ENCODE measurements around the gene CEL. TPM values are rescaled to one million over a fixed set of nuclear protein-coding genes. Genes with fewer than 3 reads are reported as not detected.
A peak's percentile ranks its signal among the peaks of the same experiment; 100 is the strongest.
"Not testable (repeated sequence)": the region's sequence is repeated elsewhere in the genome, so short reads cannot be mapped to it uniquely, and the experiment has no call there.

Gene CEL
- total RNA-seq: 1 to 10 TPM in 3 of 5 donors, under 1 TPM in 2; 0.28 to 9.0 (median 7.9) TPM
- 0.28 TPM for total RNA-seq (2013)
- total RNA-seq: 0.25 to 1.7 (median 0.65) reads per million in 29 experiments

- H3K27me3 ChIP-seq (replicated peaks in 1 of 2; ENCODE audit: control insufficient read depth in 2 of 2, extremely low read depth in 1 of 2, insufficient read depth in 2 of 2, low read length in 1 of 2); H3K27me3 Mint-ChIP-seq; H3K9me3 Mint-ChIP-seq; H3K36me3 ChIP-seq (ENCODE audit: control insufficient read depth in 2 of 2, extremely low read depth in 1 of 2, insufficient read depth in 1 of 2, low read length in 1 of 2); CTCF ChIA-PET; H3K9me3 ChIP-seq; H3K36me3 Mint-ChIP-seq; H3K27ac ChIP-seq (ENCODE audit: low read length); H3K4me3 ChIP-seq (ENCODE audit: control insufficient read depth in 1 of 2, extremely low read depth in 1 of 2, low read length in 1 of 2); DNase-seq; H3K27ac Mint-ChIP-seq; ATAC-seq (replicated peaks in 1 of 4); POLR2A ChIA-PET: not testable (repeated sequence)
- Mint-ChIP-seq H3K4me1 (peaks cover 37 to 38% (median 37%) of the 10 kb centered on the region in 3 donors), H3K4me3 (peak within 1 kb of the TSS in 1 of 3 donors; percentile 68)
- WGBS (ENCODE audit: insufficient coverage): no CpG with 5 or more reads among the region's 9 CpGs
- peaks cover 36 to 43% of the 10 kb centered on the region in 2 experiments for H3K4me1 ChIP-seq (ENCODE audit: control insufficient read depth in 1 of 2, extremely low read depth in 1 of 2, insufficient read depth in 2 of 2, low read length in 2 of 2)
Observed at GRCh38 chr9:133061764-133062145, at the start of gene CEL. Gene CEL, plus strand, starts transcription at chr9:133061981. Its CDS starts 22 bp downstream, at chr9:133062003.

GRCh38 chr9:133014696-133015095 is 47.1 kb upstream of the CEL start:
- Histone ChIP-seq H3K4me1 (ENCODE audit: control insufficient read depth in 1 of 2, extremely low read depth in 1 of 2, insufficient read depth in 2 of 2, low read length in 2 of 2) (no peaks in the 10 kb centered on the region), H3K4me3 (ENCODE audit: control insufficient read depth in 1 of 2, extremely low read depth in 1 of 2, low read length in 1 of 2) (no peak overlapping the region), H3K27me3 (replicated peaks in 1 of 2; ENCODE audit: control insufficient read depth in 2 of 2, extremely low read depth in 1 of 2, insufficient read depth in 2 of 2, low read length in 1 of 2) (peaks cover 0 to 11% of the 10 kb centered on the region in 2 experiments), H3K36me3 (ENCODE audit: control insufficient read depth in 2 of 2, extremely low read depth in 1 of 2, insufficient read depth in 1 of 2, low read length in 1 of 2) (no peaks in the 10 kb centered on the region), H3K9me3 (no peaks in the 10 kb centered on the region), H3K27ac (ENCODE audit: low read length) (no peak overlapping the region)
- CTCF ChIA-PET: no interaction called here
- no peak overlapping the region for H3K4me3 Mint-ChIP-seq
- no peaks in the 10 kb centered on the region for H3K36me3 Mint-ChIP-seq
- ATAC-seq (replicated peaks in 1 of 4) (no peak), DNase-seq (no peak)
- H3K27ac Mint-ChIP-seq: no peak overlapping the region
- H3K4me1 Mint-ChIP-seq: no peaks in the 10 kb centered on the region
- peaks cover 8 to 19% of the 10 kb centered on the region in 2 donors for H3K27me3 Mint-ChIP-seq
- POLR2A ChIA-PET: no interaction called here
- H3K9me3 Mint-ChIP-seq: peaks cover 5 to 15% (median 8%) of the 10 kb centered on the region in 3 donors
- WGBS (ENCODE audit: insufficient coverage): 100% methylated on average over 1 of the region's 5 CpGs

- no peaks in the 10 kb centered on the region for H3K36me3 ChIP-seq (ENCODE audit: control insufficient read depth in 2 of 2, extremely low read depth in 1 of 2, insufficient read depth in 1 of 2, low read length in 1 of 2)
- Mint-ChIP-seq H3K36me3 (no peaks in the 10 kb centered on the region), H3K27me3 (no peaks in the 10 kb centered on the region), H3K4me3 (no peak overlapping the region), H3K9me3 (no peaks in the 10 kb centered on the region), H3K4me1 (peaks cover 5 to 17% (median 15%) of the 10 kb centered on the region in 3 donors), H3K27ac (no peak overlapping the region)
- no peak overlapping the region for H3K4me3 ChIP-seq (ENCODE audit: control insufficient read depth in 1 of 2, extremely low read depth in 1 of 2, low read length in 1 of 2)
- peaks cover 0 to 9% of the 10 kb centered on the region in 2 experiments for H3K27me3 ChIP-seq (replicated peaks in 1 of 2; ENCODE audit: control insufficient read depth in 2 of 2, extremely low read depth in 1 of 2, insufficient read depth in 2 of 2, low read length in 1 of 2)
- DNase-seq: peak in 18 of 35 experiments; percentile 4 to 41 (median 15)
- no peak overlapping the region for H3K27ac ChIP-seq (ENCODE audit: low read length)
- CTCF ChIA-PET: interaction anchor here in 1 of 2 donors (1.8 kb wide), 1 partner anchor 9 kb away, joined by 5 read pairs; no protein-coding TSS in a partner anchor
- H3K4me1 ChIP-seq (ENCODE audit: control insufficient read depth in 1 of 2, extremely low read depth in 1 of 2, insufficient read depth in 2 of 2, low read length in 2 of 2): peaks cover 2 to 13% of the 10 kb centered on the region in 2 experiments
- no peaks in the 10 kb centered on the region for H3K9me3 ChIP-seq
- POLR2A ChIA-PET: no interaction called here
- peak in 2 of 4 experiments; percentile 18 to 37 for ATAC-seq (replicated peaks in 1 of 4)
- WGBS (ENCODE audit: insufficient coverage): 86% methylated on average over 20 of the region's 26 CpGs
Observed at GRCh38 chr9:133023117-133023890, 38.5 kb upstream of the CEL start.

DNA sequence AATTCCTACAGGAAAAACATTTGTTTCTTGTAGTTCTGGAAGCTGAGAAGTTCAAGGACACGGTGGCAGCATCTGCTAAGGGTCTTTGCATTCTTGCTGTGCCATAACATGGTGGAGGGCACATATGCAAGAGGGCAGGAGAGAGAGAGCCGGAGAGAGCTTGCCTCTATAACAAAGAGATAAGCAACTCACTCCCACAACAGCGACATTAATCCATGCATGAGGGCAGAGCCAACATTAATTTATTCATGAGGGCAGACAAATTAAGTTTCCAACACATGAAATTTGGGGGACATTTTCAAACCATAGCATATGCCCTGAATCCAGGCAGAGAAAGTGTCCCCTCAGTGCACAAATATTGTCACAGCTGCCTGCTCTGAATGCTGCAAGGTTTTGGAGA is 35.4 kb upstream of the CEL start:
- POLR2A ChIA-PET: interaction anchor here (0.6 to 0.7 kb wide), 3 partner anchors 88 to 742 kb away, joined by 6 to 7 read pairs (median 6); no protein-coding TSS in a partner anchor

DNA sequence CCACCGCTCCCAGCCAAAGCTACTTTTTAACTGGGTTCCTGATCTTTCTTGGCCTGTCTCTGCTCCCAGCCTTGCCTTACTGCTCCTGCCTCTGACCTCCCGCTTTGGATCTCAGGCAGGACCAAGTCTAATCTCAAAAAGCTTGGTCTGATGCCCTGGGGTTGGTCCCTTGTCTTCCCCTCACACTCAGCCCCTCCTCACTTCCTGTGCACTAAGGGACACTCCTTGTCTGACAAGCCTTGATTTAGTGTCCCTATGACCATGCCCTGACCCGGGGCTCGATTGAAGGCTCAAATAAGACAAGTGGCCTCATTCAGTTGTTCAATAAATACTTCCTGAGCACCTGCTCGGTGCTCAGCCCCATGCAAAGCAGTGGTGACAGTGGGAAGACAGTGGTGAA is 34.6 kb upstream of the CEL start:
- 86% methylated on average over 4 of the region's 5 CpGs for WGBS (ENCODE audit: insufficient coverage)
- Mint-ChIP-seq H3K4me1 (peaks cover 23 to 49% (median 38%) of the 10 kb centered on the region in 3 donors), H3K4me3 (peak overlapping the region in 1 of 3 donors; percentile 90), H3K27ac (peak overlapping the region in 1 of 2 donors; percentile 64), H3K9me3 (no peaks in the 10 kb centered on the region), H3K36me3 (no peaks in the 10 kb centered on the region), H3K27me3 (no peaks in the 10 kb centered on the region)
- Histone ChIP-seq H3K27ac (ENCODE audit: low read length) (no peak overlapping the region), H3K4me3 (ENCODE audit: control insufficient read depth in 1 of 2, extremely low read depth in 1 of 2, low read length in 1 of 2) (no peak overlapping the region), H3K4me1 (ENCODE audit: control insufficient read depth in 1 of 2, extremely low read depth in 1 of 2, insufficient read depth in 2 of 2, low read length in 2 of 2) (peaks cover 11 to 35% of the 10 kb centered on the region in 2 experiments), H3K9me3 (no peaks in the 10 kb centered on the region), H3K36me3 (ENCODE audit: control insufficient read depth in 2 of 2, extremely low read depth in 1 of 2, insufficient read depth in 1 of 2, low read length in 1 of 2) (no peaks in the 10 kb centered on the region), H3K27me3 (replicated peaks in 1 of 2; ENCODE audit: control insufficient read depth in 2 of 2, extremely low read depth in 1 of 2, insufficient read depth in 2 of 2, low read length in 1 of 2) (peaks cover 0 to 9% of the 10 kb centered on the region in 2 experiments)
- DNase-seq: no peak
- POLR2A ChIA-PET: no interaction called here
- CTCF ChIA-PET: no interaction called here
- ATAC-seq (replicated peaks in 1 of 4): no peak

More for the DNA sequence above, 35.4 kb upstream of the CEL start:
- no peak overlapping the region for H3K27ac Mint-ChIP-seq
- CTCF ChIA-PET: interaction anchor here in 1 of 2 donors (0.6 kb wide), 1 partner anchor 362 kb away, joined by 3 read pairs; no protein-coding TSS in a partner anchor
- no peaks in the 10 kb centered on the region for H3K36me3 Mint-ChIP-seq
- H3K4me3 Mint-ChIP-seq: no peak overlapping the region
- Histone ChIP-seq H3K36me3 (ENCODE audit: control insufficient read depth in 2 of 2, extremely low read depth in 1 of 2, insufficient read depth in 1 of 2, low read length in 1 of 2) (no peaks in the 10 kb centered on the region), H3K4me3 (ENCODE audit: control insufficient read depth in 1 of 2, extremely low read depth in 1 of 2, low read length in 1 of 2) (no peak overlapping the region), H3K9me3 (no peaks in the 10 kb centered on the region), H3K27me3 (replicated peaks in 1 of 2; ENCODE audit: control insufficient read depth in 2 of 2, extremely low read depth in 1 of 2, insufficient read depth in 2 of 2, low read length in 1 of 2) (peaks cover 0 to 9% of the 10 kb centered on the region in 2 experiments), H3K4me1 (ENCODE audit: control insufficient read depth in 1 of 2, extremely low read depth in 1 of 2, insufficient read depth in 2 of 2, low read length in 2 of 2) (peaks cover 7 to 30% of the 10 kb centered on the region in 2 experiments), H3K27ac (ENCODE audit: low read length) (no peak overlapping the region)
- DNase-seq (no peak), ATAC-seq (replicated peaks in 1 of 4) (no peak)
- H3K4me1 Mint-ChIP-seq: peaks cover 16 to 43% (median 32%) of the 10 kb centered on the region in 3 donors
- no peaks in the 10 kb centered on the region for H3K9me3 Mint-ChIP-seq
- no CpG with 5 or more reads among the region's 3 CpGs for WGBS (ENCODE audit: insufficient coverage)
- no peaks in the 10 kb centered on the region for H3K27me3 Mint-ChIP-seq

DNA sequence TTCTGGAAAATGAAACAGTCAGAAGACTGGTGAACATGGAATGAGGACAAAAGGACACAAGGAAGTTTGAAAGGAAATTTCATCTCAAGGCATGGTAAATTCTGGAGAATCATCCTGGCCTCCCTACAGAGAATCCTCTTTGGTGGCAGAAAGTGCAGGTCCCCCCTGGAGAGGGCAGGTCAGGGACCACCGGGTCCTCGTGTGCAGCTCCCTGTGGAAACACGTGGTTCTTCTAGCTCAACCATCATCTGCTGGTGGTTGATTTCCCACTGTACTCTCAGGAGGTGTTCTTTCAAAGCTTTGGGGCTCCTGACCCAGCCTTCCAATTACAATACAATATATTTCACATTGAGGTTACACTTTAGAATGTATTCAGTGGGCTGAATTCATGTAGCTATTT is 33.6 kb upstream of the CEL start:
- POLR2A ChIA-PET: no interaction called here
- Mint-ChIP-seq H3K9me3 (no peaks in the 10 kb centered on the region), H3K36me3 (no peaks in the 10 kb centered on the region), H3K4me1 (peaks cover 29 to 51% (median 40%) of the 10 kb centered on the region in 3 donors), H3K27ac (peak overlapping the region in 1 of 2 donors; percentile 6), H3K4me3 (peak overlapping the region; percentile 90 to 99 (median 97)), H3K27me3 (no peaks in the 10 kb centered on the region)
- DNase-seq (no peak), ATAC-seq (replicated peaks in 1 of 4) (no peak)
- Histone ChIP-seq H3K9me3 (no peaks in the 10 kb centered on the region), H3K27me3 (replicated peaks in 1 of 2; ENCODE audit: control insufficient read depth in 2 of 2, extremely low read depth in 1 of 2, insufficient read depth in 2 of 2, low read length in 1 of 2) (peaks cover 0 to 5% of the 10 kb centered on the region in 2 experiments), H3K4me1 (ENCODE audit: control insufficient read depth in 1 of 2, extremely low read depth in 1 of 2, insufficient read depth in 2 of 2, low read length in 2 of 2) (peaks cover 14 to 30% of the 10 kb centered on the region in 2 experiments), H3K36me3 (ENCODE audit: control insufficient read depth in 2 of 2, extremely low read depth in 1 of 2, insufficient read depth in 1 of 2, low read length in 1 of 2) (no peaks in the 10 kb centered on the region), H3K4me3 (ENCODE audit: control insufficient read depth in 1 of 2, extremely low read depth in 1 of 2, low read length in 1 of 2) (no peak overlapping the region), H3K27ac (ENCODE audit: low read length) (no peak overlapping the region)
- CTCF ChIA-PET: no interaction called here
- 93% methylated on average over 3 of the region's 3 CpGs for WGBS (ENCODE audit: insufficient coverage)

Measured in T-cell (primary cell).